Measurements from ENCODE around the gene FAM20A.

DNA sequence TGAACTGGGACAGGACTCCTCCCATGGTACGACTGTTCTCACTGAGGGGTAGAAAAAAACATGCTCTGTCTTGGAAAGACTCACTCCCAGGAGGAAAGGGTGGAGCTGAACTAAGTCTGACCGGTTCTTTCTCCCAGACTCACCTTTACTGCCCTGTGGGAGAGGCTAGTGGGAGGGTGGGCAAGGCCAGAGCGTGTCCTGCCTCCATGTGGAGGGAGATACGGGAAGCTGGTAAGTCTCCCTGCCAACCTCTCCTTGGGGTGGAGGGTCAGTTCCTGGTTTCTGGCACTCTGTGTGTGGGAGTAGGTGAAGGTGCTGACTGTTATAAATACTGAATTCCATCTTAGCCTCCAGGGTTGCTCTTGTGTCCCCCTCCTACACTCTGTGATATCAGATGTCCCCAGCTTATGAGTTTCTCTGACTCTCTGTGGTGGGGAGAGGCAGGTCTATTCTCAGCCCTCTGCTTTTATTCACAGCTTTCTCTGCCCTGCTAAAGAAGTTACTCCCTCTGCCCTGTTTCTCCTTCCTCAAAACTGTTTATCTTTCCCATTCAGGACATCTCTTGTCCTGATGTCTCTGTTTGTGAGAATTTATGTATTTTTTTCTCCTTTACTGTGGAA lies 26.9 kb upstream of the FAM20A start:
- TF ChIP-seq, protein P1, sequence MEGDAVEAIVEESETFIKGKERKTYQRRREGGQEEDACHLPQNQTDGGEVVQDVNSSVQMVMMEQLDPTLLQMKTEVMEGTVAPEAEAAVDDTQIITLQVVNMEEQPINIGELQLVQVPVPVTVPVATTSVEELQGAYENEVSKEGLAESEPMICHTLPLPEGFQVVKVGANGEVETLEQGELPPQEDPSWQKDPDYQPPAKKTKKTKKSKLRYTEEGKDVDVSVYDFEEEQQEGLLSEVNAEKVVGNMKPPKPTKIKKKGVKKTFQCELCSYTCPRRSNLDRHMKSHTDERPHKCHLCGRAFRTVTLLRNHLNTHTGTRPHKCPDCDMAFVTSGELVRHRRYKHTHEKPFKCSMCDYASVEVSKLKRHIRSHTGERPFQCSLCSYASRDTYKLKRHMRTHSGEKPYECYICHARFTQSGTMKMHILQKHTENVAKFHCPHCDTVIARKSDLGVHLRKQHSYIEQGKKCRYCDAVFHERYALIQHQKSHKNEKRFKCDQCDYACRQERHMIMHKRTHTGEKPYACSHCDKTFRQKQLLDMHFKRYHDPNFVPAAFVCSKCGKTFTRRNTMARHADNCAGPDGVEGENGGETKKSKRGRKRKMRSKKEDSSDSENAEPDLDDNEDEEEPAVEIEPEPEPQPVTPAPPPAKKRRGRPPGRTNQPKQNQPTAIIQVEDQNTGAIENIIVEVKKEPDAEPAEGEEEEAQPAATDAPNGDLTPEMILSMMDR (IDR thresholded peaks at IDR 0.05): no peak
- TF ChIP-seq POLR2A (IDR thresholded peaks at IDR 0.05): no peak
